H9 (cell line): ENCODE data around the gene USP20. TPM values are rescaled to one million over a fixed set of nuclear protein-coding genes. Genes with fewer than 3 reads are reported as not detected.

Experiments used
- DNase-seq: peaks from one replicate; pipeline ENCODE4 v3.0.0-alpha.2; 2017
- H2AFZ ChIP-seq: one replicate; pipeline ENCODE4 v1.6.1; 2013; ENCODE audit warnings: mild to moderate bottlenecking, low read length, control low read depth, moderate library complexity
- H2AK5ac ChIP-seq: 2 replicates; pipeline ENCODE4 v1.6.1; 2013; ENCODE audit warnings: low read length, control low read depth, mixed read lengths; ENCODE audit not compliant: insufficient read length
- H2BK120ac ChIP-seq: one replicate; pipeline ENCODE4 v1.6.1; 2013; ENCODE audit warnings: low read depth, mild to moderate bottlenecking, low read length, control low read depth, inconsistent platforms; ENCODE audit not compliant: poor library complexity, severe bottlenecking
- H2BK12ac ChIP-seq: 2 replicates; pipeline ENCODE4 v1.6.1; 2013; ENCODE audit warnings: low read length, control low read depth, mixed read lengths, low read depth; ENCODE audit not compliant: insufficient read length
- H2BK15ac ChIP-seq: 2 replicates; pipeline ENCODE4 v1.6.1; 2013; ENCODE audit warnings: low read depth, low read length, control low read depth
- H2BK20ac ChIP-seq: one replicate; pipeline ENCODE4 v1.6.1; 2013; ENCODE audit warnings: low read depth, mild to moderate bottlenecking, low read length, control low read depth, inconsistent platforms; ENCODE audit not compliant: poor library complexity, severe bottlenecking
- H2BK5ac ChIP-seq: 2 replicates; pipeline ENCODE4 v1.6.1; 2013; ENCODE audit warnings: low read length, control low read depth, mixed read lengths; ENCODE audit not compliant: insufficient read length
- H3K14ac ChIP-seq: 2 replicates; pipeline ENCODE4 v1.6.1; 2013; ENCODE audit warnings: low read length, control low read depth; ENCODE audit not compliant: insufficient read depth
- H3K18ac ChIP-seq: 2 replicates; pipeline ENCODE4 v1.6.1; 2013; ENCODE audit warnings: low read depth, mild to moderate bottlenecking, mixed read lengths, low read length, control low read depth; ENCODE audit not compliant: insufficient read length
- H3K23ac ChIP-seq: 2 replicates; pipeline ENCODE4 v1.6.1; 2013; ENCODE audit warnings: low read length, control low read depth, mixed read lengths, low read depth; ENCODE audit not compliant: insufficient read length
- H3K23me2 ChIP-seq: 2 replicates; pipeline ENCODE4 v1.6.1; 2013; ENCODE audit warnings: low read depth, mild to moderate bottlenecking, mixed read lengths, low read length, control low read depth; ENCODE audit not compliant: insufficient read length, poor library complexity, severe bottlenecking
- H3K27ac ChIP-seq: 2 replicates; pipeline ENCODE4 v1.5.1; 2013; ENCODE audit warnings: low read length, control low read depth, mixed read lengths, low read depth; ENCODE audit not compliant: insufficient read length
- H3K27me3 ChIP-seq: 2 replicates; pipeline ENCODE4 v1.6.1; 2013; ENCODE audit warnings: low read length, control low read depth, inconsistent platforms; ENCODE audit not compliant: insufficient read depth
- H3K4ac ChIP-seq: 2 replicates; pipeline ENCODE4 v1.6.1; 2013; ENCODE audit warnings: low read depth, mild to moderate bottlenecking, control low read depth, inconsistent platforms, low read length, moderate library complexity
- H3K4me1 ChIP-seq: 2 replicates; pipeline ENCODE4 v1.6.1; 2013; ENCODE audit warnings: low read length, control low read depth, inconsistent platforms; ENCODE audit not compliant: insufficient read depth
- H3K4me2 ChIP-seq: 2 replicates; pipeline ENCODE4 v1.6.1; 2013; ENCODE audit warnings: low read length, control low read depth, mixed read lengths; ENCODE audit not compliant: insufficient read length, insufficient read depth
- H3K56ac ChIP-seq: 2 replicates; pipeline ENCODE4 v1.6.1; 2013; ENCODE audit warnings: low read depth, mild to moderate bottlenecking, mixed read lengths, low read length, control low read depth; ENCODE audit not compliant: insufficient read length
- H3K79me1 ChIP-seq: 2 replicates; pipeline ENCODE4 v1.6.1; 2013; ENCODE audit warnings: low read depth, mild to moderate bottlenecking, moderate library complexity, low read length, control low read depth, inconsistent platforms; ENCODE audit not compliant: insufficient read depth, poor library complexity, severe bottlenecking
- H3K79me2 ChIP-seq: 2 replicates; pipeline ENCODE4 v1.6.1; 2013; ENCODE audit warnings: low read length, control low read depth, inconsistent platforms; ENCODE audit not compliant: insufficient read depth
- H3K9ac ChIP-seq: 2 replicates; pipeline ENCODE4 v1.6.1; 2013; ENCODE audit warnings: low read length, control low read depth, mixed read lengths; ENCODE audit not compliant: insufficient read length; ENCODE audit errors: extremely low read depth
- H3K9me3 ChIP-seq: one replicate; pipeline ENCODE4 v1.6.1; 2013; ENCODE audit warnings: low read depth, low read length, inconsistent platforms; ENCODE audit not compliant: control insufficient read depth
- H3T11ph ChIP-seq: one replicate; pipeline ENCODE4 v1.6.1; 2013; ENCODE audit warnings: mild to moderate bottlenecking, low read length, control low read depth, inconsistent platforms
- H4K20me1 ChIP-seq: one replicate; pipeline ENCODE4 v1.6.1; 2013; ENCODE audit not compliant: control insufficient read depth, insufficient read length, insufficient read depth
- H4K5ac ChIP-seq: 2 replicates; pipeline ENCODE4 v1.6.1; 2013; ENCODE audit warnings: low read depth, mild to moderate bottlenecking, mixed read lengths, low read length, control low read depth; ENCODE audit not compliant: insufficient read length
- H4K8ac ChIP-seq: replicated peaks from 2 replicates; pipeline ENCODE4 v1.6.1; 2013; ENCODE audit warnings: low read length, control low read depth, mixed read lengths, low read depth; ENCODE audit not compliant: insufficient read length
- H4K91ac ChIP-seq: 2 replicates; pipeline ENCODE4 v1.6.1; 2013; ENCODE audit warnings: low read depth, mild to moderate bottlenecking, moderate library complexity, mixed read lengths, low read length, control low read depth; ENCODE audit not compliant: insufficient read length
- H3K27ac Mint-ChIP-seq, 3 experiments: 2 replicates in 2 of 3; 3 replicates in 1 of 3; pipeline ENCODE4 v1.8.0; 2020 to 2021; ENCODE audit warnings: mixed read lengths in 3 of 3, mild to moderate bottlenecking in 1 of 3, moderate library complexity in 1 of 3
- H3K27me3 Mint-ChIP-seq: 2 replicates; pipeline ENCODE4 v1.8.0; 2021; ENCODE audit warnings: low read depth, mild to moderate bottlenecking, moderate library complexity, mixed read lengths
- H3K36me3 Mint-ChIP-seq, 3 experiments: 2 replicates in 2 of 3; 3 replicates in 1 of 3; pipeline ENCODE4 v1.8.0; 2020 to 2021; ENCODE audit warnings: low read depth in 3 of 3, mixed read lengths in 3 of 3; ENCODE audit not compliant: insufficient read depth in 1 of 3
- H3K4me1 Mint-ChIP-seq, 2 experiments: 2 replicates each; pipeline ENCODE4 v1.8.0; 2020; ENCODE audit warnings: mixed read lengths in 2 of 2
- H3K4me3 Mint-ChIP-seq, 2 experiments: 2 replicates in 1 of 2; 3 replicates in 1 of 2; pipeline ENCODE4 v1.8.0; 2020 to 2021; ENCODE audit warnings: mild to moderate bottlenecking in 2 of 2, mixed read lengths in 2 of 2, moderate library complexity in 1 of 2
- H3K9me3 Mint-ChIP-seq, 2 experiments: 2 replicates in 1 of 2; 3 replicates in 1 of 2; pipeline ENCODE4 v1.8.0; 2020; ENCODE audit warnings: mild to moderate bottlenecking in 2 of 2, mixed read lengths in 2 of 2, moderate library complexity in 1 of 2
- WGBS: extraction: QIAGEN DNeasy Blood & Tissue Kit; methylation state at CpG from one replicate; pipeline ENCODE4 v1.1.7; 2013; ENCODE audit warnings: missing lambda C conversion rate, low lambda C conversion rate, mixed read lengths; ENCODE audit not compliant: insufficient read length; ENCODE audit errors: extremely low coverage; 5-methylcytosine and 5-hydroxymethylcytosine counted together
- total RNA-seq: library from RNA; stranded (reverse); gene quantifications from 2 replicates; pipeline ENCODE4 v1.2.1, GENCODE V29; 2021
- TF ChIP-seq, protein P1 (sequence below): fragments of 200-600 bp; sonication (generic); conservative IDR thresholded peaks from 3 replicates; pipeline ENCODE4 v1.8.0; 2021; ENCODE audit warnings: antibody characterized with exemption, mild to moderate bottlenecking

The USP20 gene
- total RNA-seq, 1 experiment from 2014 or later: 20.9 TPM

DNA sequence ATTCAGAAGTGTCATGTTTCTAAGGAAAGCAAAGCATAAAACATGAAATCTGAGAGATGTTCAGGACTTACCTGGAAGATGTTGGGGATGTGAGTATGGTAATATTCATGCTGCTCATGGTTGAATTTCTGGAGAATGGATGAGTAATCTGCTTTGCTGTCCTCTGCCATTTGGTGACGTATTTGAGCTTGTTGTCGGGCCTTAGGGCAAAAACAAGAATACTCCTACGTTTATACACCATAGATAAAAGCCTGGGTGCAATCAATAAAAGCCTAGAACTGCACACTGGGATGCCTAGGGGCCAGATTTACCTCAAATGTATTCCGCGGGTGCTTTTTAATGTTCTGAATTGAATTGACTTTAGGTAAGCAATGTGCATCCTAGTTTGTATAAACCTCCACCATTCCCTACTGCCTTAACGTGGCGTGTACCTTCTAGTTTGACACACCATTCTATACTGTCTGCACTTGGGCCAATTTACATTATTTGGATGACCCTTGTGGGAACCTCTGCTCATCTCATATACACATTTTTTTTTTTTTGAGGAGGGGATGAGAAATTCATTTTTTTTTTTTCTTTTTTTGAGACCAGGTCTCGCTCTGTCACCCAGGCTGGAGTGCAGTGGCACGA is 94.4 kb downstream of the USP20 start:
- no peak overlapping the region for H4K5ac ChIP-seq
- H3K9ac ChIP-seq: no peak overlapping the region
- H3K4me1 ChIP-seq: no peaks in the 10 kb centered on the region; the same call in 1 of the 2 replicates
- H2BK20ac ChIP-seq: no peak overlapping the region
- H3K27ac ChIP-seq: no peak overlapping the region
- H3K4me1 Mint-ChIP-seq: peaks cover 16 to 17% of the 10 kb centered on the region in 2 experiments
- no peaks in the 10 kb centered on the region for H3K9me3 Mint-ChIP-seq
- H3K36me3 Mint-ChIP-seq: peaks cover 5 to 20% (median 17%) of the 10 kb centered on the region in 3 experiments; a peak in 6 of 7 replicates
- H3K14ac ChIP-seq: no peak overlapping the region
- H2AFZ ChIP-seq: no peak overlapping the region
- no peaks in the 10 kb centered on the region for H3K27me3 ChIP-seq
- no CpG with 5 or more reads among the region's 9 CpGs for WGBS
- H3K4me3 Mint-ChIP-seq: no peak overlapping the region
- H2BK5ac ChIP-seq: no peak overlapping the region
- H3K4ac ChIP-seq: no peak overlapping the region
- no peaks in the 10 kb centered on the region for H3K79me1 ChIP-seq
- H3T11ph ChIP-seq: no peak overlapping the region
- no peak overlapping the region for H2BK15ac ChIP-seq
- DNase-seq: no peak
- no peak overlapping the region for H2AK5ac ChIP-seq
- H3K27me3 Mint-ChIP-seq: no peaks in the 10 kb centered on the region
- no peaks in the 10 kb centered on the region for H3K9me3 ChIP-seq
- H3K27ac Mint-ChIP-seq: no peak overlapping the region; a peak in 1 of 7 replicates
- H3K18ac ChIP-seq: no peak overlapping the region
- no peak overlapping the region for H3K23ac ChIP-seq
- H3K79me2 ChIP-seq: no peaks in the 10 kb centered on the region
- no peaks in the 10 kb centered on the region for H4K20me1 ChIP-seq
- TF ChIP-seq, protein P1, sequence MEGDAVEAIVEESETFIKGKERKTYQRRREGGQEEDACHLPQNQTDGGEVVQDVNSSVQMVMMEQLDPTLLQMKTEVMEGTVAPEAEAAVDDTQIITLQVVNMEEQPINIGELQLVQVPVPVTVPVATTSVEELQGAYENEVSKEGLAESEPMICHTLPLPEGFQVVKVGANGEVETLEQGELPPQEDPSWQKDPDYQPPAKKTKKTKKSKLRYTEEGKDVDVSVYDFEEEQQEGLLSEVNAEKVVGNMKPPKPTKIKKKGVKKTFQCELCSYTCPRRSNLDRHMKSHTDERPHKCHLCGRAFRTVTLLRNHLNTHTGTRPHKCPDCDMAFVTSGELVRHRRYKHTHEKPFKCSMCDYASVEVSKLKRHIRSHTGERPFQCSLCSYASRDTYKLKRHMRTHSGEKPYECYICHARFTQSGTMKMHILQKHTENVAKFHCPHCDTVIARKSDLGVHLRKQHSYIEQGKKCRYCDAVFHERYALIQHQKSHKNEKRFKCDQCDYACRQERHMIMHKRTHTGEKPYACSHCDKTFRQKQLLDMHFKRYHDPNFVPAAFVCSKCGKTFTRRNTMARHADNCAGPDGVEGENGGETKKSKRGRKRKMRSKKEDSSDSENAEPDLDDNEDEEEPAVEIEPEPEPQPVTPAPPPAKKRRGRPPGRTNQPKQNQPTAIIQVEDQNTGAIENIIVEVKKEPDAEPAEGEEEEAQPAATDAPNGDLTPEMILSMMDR: no peak
- no peaks in the 10 kb centered on the region for H3K23me2 ChIP-seq
- H3K56ac ChIP-seq: no peak overlapping the region
- H4K8ac ChIP-seq: no peak overlapping the region
- no peak overlapping the region for H3K4me2 ChIP-seq
- no peak overlapping the region for H2BK12ac ChIP-seq
- H2BK120ac ChIP-seq: no peak overlapping the region
- H4K91ac ChIP-seq: no peak overlapping the region
